ENCODE measurements around the gene ANKRD52. TPM values are rescaled to one million over a fixed set of nuclear protein-coding genes. Genes with fewer than 3 reads are reported as not detected.
"Not testable (repeated sequence)": the region's sequence is repeated elsewhere in the genome, so short reads cannot be mapped to it uniquely, and the experiment has no call there.

The ANKRD52 gene
- total RNA-seq, 4 donors from 2014 or later, result 20.3 to 33.6 (median 24.6) TPM

DNA sequence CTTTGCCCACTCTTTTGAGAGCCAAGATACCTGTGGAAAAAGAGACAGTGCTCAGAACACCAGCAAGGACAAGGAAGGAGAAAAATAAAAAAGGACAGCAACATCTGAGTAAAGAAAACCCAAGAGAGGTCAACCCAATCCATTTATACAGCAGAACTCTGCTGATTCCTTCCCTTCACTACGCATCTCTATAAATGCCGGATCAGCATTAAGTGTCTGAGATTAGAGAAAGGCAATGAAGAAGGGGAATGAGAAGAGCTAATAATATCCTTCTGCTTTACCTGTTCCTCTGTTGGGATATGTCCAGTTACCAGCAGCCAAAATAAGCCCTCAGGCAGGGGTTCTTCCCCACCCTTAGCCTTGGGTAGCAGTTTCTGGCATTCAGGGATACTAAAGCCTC, 24.4 kb upstream of the ANKRD52 start:
- 100% methylated on average over 2 of the region's 2 CpGs for WGBS
- Histone ChIP-seq H3K27ac (no peak overlapping the region), H3K27me3 (no peaks in the 10 kb centered on the region), H3K4me3 (no peak overlapping the region), H3K36me3 (peaks cover 86% of the 10 kb centered on the region), H3K4me1 (peaks cover 6% of the 10 kb centered on the region), H3K9me3 (no peaks in the 10 kb centered on the region)
- no peak for DNase-seq (ENCODE audit: low spot score in 2 of 2)
- no peak for TF ChIP-seq POLR2AphosphoS5 (IDR thresholded peaks at IDR 0.05)
- no peak for TF ChIP-seq CTCF (IDR thresholded peaks at IDR 0.05)
- TF ChIP-seq POLR2A (IDR thresholded peaks at IDR 0.05), result no peak
- no peak for TF ChIP-seq EP300 (IDR thresholded peaks at IDR 0.05)

- H3K36me3 ChIP-seq, result peaks cover 91% of the 10 kb centered on the region
- H3K27ac ChIP-seq, result no peak overlapping the region
- peaks cover 6% of the 10 kb centered on the region for H3K4me1 ChIP-seq
- DNase-seq (ENCODE audit: low spot score in 2 of 2), result no peak
- no peaks in the 10 kb centered on the region for H3K9me3 ChIP-seq
- 90% methylated on average over 6 of the region's 6 CpGs for WGBS
- TF ChIP-seq POLR2A (IDR thresholded peaks at IDR 0.05) (no peak), CTCF (IDR thresholded peaks at IDR 0.05) (no peak), POLR2AphosphoS5 (IDR thresholded peaks at IDR 0.05) (no peak), EP300 (IDR thresholded peaks at IDR 0.05) (no peak)
- H3K27me3 ChIP-seq, result no peaks in the 10 kb centered on the region
- no peak overlapping the region for H3K4me3 ChIP-seq
Observed at GRCh38 chr12:56282030-56282429, 23.8 kb upstream of the ANKRD52 start.

DNA sequence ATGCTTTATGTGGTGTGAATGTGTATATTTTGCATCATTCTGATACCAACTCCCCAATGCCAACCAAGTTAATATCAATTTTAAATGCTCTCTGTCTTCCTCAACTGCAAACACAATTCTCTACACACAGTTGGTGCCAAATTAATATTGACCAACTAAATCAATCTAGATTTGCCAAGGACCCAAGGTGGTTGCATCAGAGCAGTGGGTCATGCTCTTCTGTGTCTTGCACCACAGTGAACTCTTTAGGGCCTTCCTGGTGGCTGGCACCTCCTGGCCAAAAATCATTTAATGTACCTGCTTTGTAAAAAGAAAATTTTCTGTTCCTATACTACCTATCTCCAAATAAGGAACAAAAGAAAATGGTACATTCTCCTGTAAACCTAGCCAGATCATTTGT, 22.7 kb upstream of the ANKRD52 start:
- no peak for TF ChIP-seq CTCF (IDR thresholded peaks at IDR 0.05)
- no peak for TF ChIP-seq EP300 (IDR thresholded peaks at IDR 0.05)
- TF ChIP-seq POLR2A (IDR thresholded peaks at IDR 0.05), result no peak
- no peak for TF ChIP-seq POLR2AphosphoS5 (IDR thresholded peaks at IDR 0.05)
- no peaks in the 10 kb centered on the region for H3K27me3 ChIP-seq
- H3K4me1 ChIP-seq, result no peaks in the 10 kb centered on the region
- no peaks in the 10 kb centered on the region for H3K9me3 ChIP-seq
- no peak overlapping the region for H3K4me3 ChIP-seq
- DNase-seq (ENCODE audit: low spot score in 2 of 2), result no peak
- H3K27ac ChIP-seq, result no peak overlapping the region
- H3K36me3 ChIP-seq, result peaks cover 94% of the 10 kb centered on the region

DNA sequence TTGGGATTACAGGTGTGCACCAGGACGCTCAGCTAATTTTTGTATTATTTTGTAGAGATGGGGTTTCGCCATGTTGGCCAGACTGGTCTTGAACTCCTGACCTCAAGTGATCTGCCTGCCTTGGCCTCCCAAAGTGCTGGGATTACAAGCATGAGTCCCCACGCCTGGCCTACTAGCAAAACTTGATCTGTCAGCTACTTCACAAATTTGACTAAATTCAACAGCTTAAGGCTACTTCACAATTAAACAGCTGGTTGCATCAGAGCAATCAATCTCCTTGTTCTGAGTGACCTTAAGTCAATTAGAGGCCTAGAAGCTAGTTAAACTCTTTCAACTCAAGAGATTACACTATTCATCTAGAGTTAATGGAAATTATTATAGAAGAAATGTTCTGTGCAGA, 20.7 kb upstream of the ANKRD52 start:
- WGBS, result 96% methylated on average over 3 of the region's 3 CpGs
- Histone ChIP-seq H3K4me3 (no peak overlapping the region), H3K4me1 (no peaks in the 10 kb centered on the region), H3K27me3 (no peaks in the 10 kb centered on the region), H3K36me3 (peaks cover 96% of the 10 kb centered on the region), H3K27ac (no peak overlapping the region), H3K9me3 (no peaks in the 10 kb centered on the region)
- TF ChIP-seq POLR2A (IDR thresholded peaks at IDR 0.05), result no peak
- no peak for TF ChIP-seq EP300 (IDR thresholded peaks at IDR 0.05)
- TF ChIP-seq POLR2AphosphoS5 (IDR thresholded peaks at IDR 0.05), result no peak
- DNase-seq (ENCODE audit: low spot score in 2 of 2), result no peak

- DNase-seq (ENCODE audit: low spot score in 2 of 2), result no peak
- H3K27ac ChIP-seq, result no peak overlapping the region
- peaks cover 86% of the 10 kb centered on the region for H3K36me3 ChIP-seq
- TF ChIP-seq POLR2AphosphoS5 (IDR thresholded peaks at IDR 0.05) (no peak), EP300 (IDR thresholded peaks at IDR 0.05) (no peak), CTCF (IDR thresholded peaks at IDR 0.05) (no peak), POLR2A (IDR thresholded peaks at IDR 0.05) (no peak)
- WGBS, result 94% methylated on average over 2 of the region's 2 CpGs
- no peak overlapping the region for H3K4me3 ChIP-seq
- no peaks in the 10 kb centered on the region for H3K9me3 ChIP-seq
- no peaks in the 10 kb centered on the region for H3K4me1 ChIP-seq
- H3K27me3 ChIP-seq, result no peaks in the 10 kb centered on the region
Observed at GRCh38 chr12:56274299-56274698, 16.1 kb upstream of the ANKRD52 start.

- 76% methylated on average over 2 of the region's 2 CpGs for WGBS
- H3K27ac ChIP-seq; DNase-seq (ENCODE audit: low spot score in 2 of 2); H3K9me3 ChIP-seq; H3K4me1 ChIP-seq; H3K4me3 ChIP-seq; H3K27me3 ChIP-seq: not testable (repeated sequence)
- peaks cover 68% of the 10 kb centered on the region for H3K36me3 ChIP-seq
Observed at GRCh38 chr12:56272468-56272867, 14.3 kb upstream of the ANKRD52 start.

Measured in suprapubic skin (tissue), 4 donors.